Body of pancreas (tissue), 4 donors: ENCODE results near the gene TFDP1. TPM values are rescaled to one million over a fixed set of nuclear protein-coding genes. Genes with fewer than 3 reads are reported as not detected.
"Not testable (repeated sequence)": the region's sequence is repeated elsewhere in the genome, so short reads cannot be mapped to it uniquely, and the experiment has no call there.

Source experiments
- ATAC-seq: fragments of 150-250 bp; one replicate; pipeline ENCODE4 v1.9.1; 2016
- DNase-seq, 4 donors: peaks; one replicate each; pipeline ENCODE4 v3.0.0-alpha.2; 2019
- H3K27ac ChIP-seq, 4 donors: fragments of 200-600 bp; sonication (generic); 1 replicate in 3 of 4; 2 replicates in 1 of 4; pipeline versions ENCODE4 v1.5.1 to v1.6.1; 2016 to 2019; ENCODE audit warnings: mild to moderate bottlenecking in 1 of 4, mixed read lengths in 1 of 4, moderate library complexity in 1 of 4
- H3K27me3 ChIP-seq, 2 donors: fragments of 200-600 bp; sonication (generic); one replicate each; pipeline ENCODE4 v1.6.0; 2016; ENCODE audit warnings: mild to moderate bottlenecking in 1 of 2
- H3K36me3 ChIP-seq, 2 donors: fragments of 200-600 bp; sonication (generic); replicated peaks in 1 of 2; 2 replicates each; pipeline ENCODE4 v1.5.1; 2016; ENCODE audit warnings: low read depth in 2 of 2; ENCODE audit not compliant: insufficient read depth in 1 of 2
- H3K4me1 ChIP-seq: fragments of 200-600 bp; sonication (generic); one replicate; pipeline ENCODE4 v1.6.0; 2016
- H3K4me3 ChIP-seq, 2 donors: fragments of 200-600 bp; sonication (generic); 1 replicate in 1 of 2; 2 replicates in 1 of 2; pipeline ENCODE4 v1.5.1; 2016 to 2019
- H3K9me3 ChIP-seq, 3 donors: fragments of 200-600 bp; sonication (generic); 1 replicate in 2 of 3; 2 replicates in 1 of 3; pipeline ENCODE4 v1.5.1; 2016
- CTCF ChIP-seq, 7 experiments: fragments of 450-650 bp in 4 of 7; fragments of 200-600 bp in 3 of 7; sonication (generic) in 3 of 7; IDR thresholded peaks; one replicate each; pipeline ENCODE4 v1.5.1; 2016 to 2019; ENCODE audit warnings: antibody characterized with exemption in 7 of 7
- POLR2A ChIP-seq, 3 donors: fragments of 450-650 bp; IDR thresholded peaks; one replicate each; pipeline ENCODE4 v1.6.1; 2016; ENCODE audit warnings: antibody characterized with exemption in 3 of 3, mild to moderate bottlenecking in 2 of 3
- WGBS, 2 donors: methylation state at CpG; one replicate each; pipeline ENCODE4 v1.1.5; 2017; 5-methylcytosine and 5-hydroxymethylcytosine counted together
- intact Hi-C: fragments of 100-400 bp; cut with DNase I; formaldehyde crosslinking; loops from one replicate; pipeline ENCODE4 v1.15.1; 2023
- total RNA-seq, 2 donors: library from RNA; depleted of rRNA; stranded (reverse); fragments of >200 nt; gene quantifications; one replicate each; pipeline ENCODE4 v1.1.0, GENCODE V29; 2016

The TFDP1 gene
- total RNA-seq, 2 donors from 2014 or later: 16.5 to 22.8 TPM

- H3K27me3 ChIP-seq: no peaks in the 10 kb centered on the region
- no peaks in the 10 kb centered on the region for H3K36me3 ChIP-seq
- intact Hi-C loops: no loop called here
- no peaks in the 10 kb centered on the region for H3K9me3 ChIP-seq
- H3K4me3 ChIP-seq: no peak overlapping the region
- no peak overlapping the region for H3K27ac ChIP-seq
- ATAC-seq (no peak), DNase-seq (no peak)
- 95 to 96% methylated on average over 15 of the region's 15 CpGs for WGBS, 2 donors
- no peak for TF ChIP-seq CTCF (IDR thresholded peaks at IDR 0.05)
- no peak for TF ChIP-seq POLR2A (IDR thresholded peaks at IDR 0.05)
- H3K4me1 ChIP-seq: no peaks in the 10 kb centered on the region
These were observed 36.5 kb downstream of the TFDP1 start for GRCh38 chr13:113621046-113621445.

- H3K4me3 ChIP-seq, H3K27me3 ChIP-seq, H3K9me3 ChIP-seq, H3K27ac ChIP-seq, H3K36me3 ChIP-seq, intact Hi-C loops, ATAC-seq, H3K4me1 ChIP-seq: not testable (repeated sequence)
- 73 to 94% methylated on average over 10 to 13 of the region's 13 CpGs for WGBS, 2 donors
- TF ChIP-seq CTCF (IDR thresholded peaks at IDR 0.05): peak in 4 of 7 experiments; percentile 14 to 29 (median 20)
- peak in 1 of 4 donors; percentile 19 for DNase-seq
These were observed 36.9 kb downstream of the TFDP1 start for GRCh38 chr13:113621498-113621897.

- H3K36me3 ChIP-seq, DNase-seq, H3K27me3 ChIP-seq, ATAC-seq, intact Hi-C loops, H3K4me1 ChIP-seq, H3K27ac ChIP-seq, H3K4me3 ChIP-seq, H3K9me3 ChIP-seq: not testable (repeated sequence)
- WGBS, 2 donors: 96 to 97% methylated on average over 20 of the region's 20 CpGs
These were observed 37.5 kb downstream of the TFDP1 start for GRCh38 chr13:113621986-113622550.

GRCh38 chr13:113622791-113623490 lies 38.4 kb downstream of the TFDP1 start:
- Histone ChIP-seq H3K4me1 (no peaks in the 10 kb centered on the region), H3K9me3 (no peaks in the 10 kb centered on the region), H3K36me3 (no peaks in the 10 kb centered on the region), H3K27ac (no peak overlapping the region), H3K27me3 (no peaks in the 10 kb centered on the region), H3K4me3 (no peak overlapping the region)
- TF ChIP-seq POLR2A (IDR thresholded peaks at IDR 0.05) (no peak), CTCF (IDR thresholded peaks at IDR 0.05) (no peak)
- DNase-seq: no peak
- no peak for ATAC-seq
- WGBS, 2 donors: 81 to 90% methylated on average over 26 to 29 of the region's 29 CpGs
- intact Hi-C loops: no loop called here

- H3K36me3 ChIP-seq: no peaks in the 10 kb centered on the region
- WGBS, 2 donors: 91 to 95% methylated on average over 7 to 16 of the region's 20 CpGs
These were observed 39.1 kb downstream of the TFDP1 start for GRCh38 chr13:113623491-113624234.

More at GRCh38 chr13:113623491-113624234, 39.1 kb downstream of the TFDP1 start:
- no peak for TF ChIP-seq CTCF (IDR thresholded peaks at IDR 0.05)
- TF ChIP-seq POLR2A (IDR thresholded peaks at IDR 0.05): no peak
- Histone ChIP-seq H3K27me3 (no peaks in the 10 kb centered on the region), H3K9me3 (no peaks in the 10 kb centered on the region), H3K27ac (no peak overlapping the region), H3K4me1 (no peaks in the 10 kb centered on the region), H3K4me3 (no peak overlapping the region)
- no peak for ATAC-seq
- DNase-seq: no peak
- intact Hi-C loops: no loop called here
